Tibial nerve (tissue), 4 donors: ENCODE results near the gene SLC25A40. TPM values are rescaled to one million over a fixed set of nuclear protein-coding genes. Genes with fewer than 3 reads are reported as not detected.

Experiments used
- DNase-seq, 2 donors: peaks; one replicate each; pipeline ENCODE4 v3.0.0-alpha.2; 2019; ENCODE audit warnings: low spot score in 2 of 2
- H3K27ac ChIP-seq, 4 donors: fragments of 200-600 bp; sonication (generic) in 3 of 4; one replicate each; pipeline ENCODE4 v1.5.1; 2017 to 2019; ENCODE audit warnings: mild to moderate bottlenecking in 1 of 4
- H3K27me3 ChIP-seq, 2 donors: fragments of 200-600 bp; sonication (generic) in 1 of 2; one replicate each; pipeline versions ENCODE4 v1.5.1 to v1.6.0; 2017 to 2019
- H3K36me3 ChIP-seq, 3 donors: fragments of 200-600 bp; sonication (generic); one replicate each; pipeline ENCODE4 v1.5.1; 2018 to 2019
- H3K4me1 ChIP-seq, 4 donors: fragments of 200-600 bp; sonication (generic) in 3 of 4; one replicate each; pipeline ENCODE4 v1.5.1; 2017 to 2019
- H3K4me3 ChIP-seq, 4 donors: fragments of 200-600 bp; sonication (generic) in 3 of 4; one replicate each; pipeline ENCODE4 v1.5.1; 2017 to 2019; ENCODE audit warnings: mild to moderate bottlenecking in 1 of 4, moderate library complexity in 1 of 4
- H3K9me3 ChIP-seq, 4 donors: fragments of 200-600 bp; sonication (generic) in 3 of 4; one replicate each; pipeline ENCODE4 v1.5.1; 2017 to 2019
- CTCF ChIP-seq, 5 experiments: fragments of 200-600 bp in 3 of 5; fragments of 450-650 bp in 2 of 5; sonication (generic) in 3 of 5; IDR thresholded peaks; one replicate each; pipeline ENCODE4 v1.5.1; 2016 to 2019; ENCODE audit warnings: antibody characterized with exemption in 5 of 5, mild to moderate bottlenecking in 3 of 5, moderate library complexity in 2 of 5
- EP300 ChIP-seq, 2 donors: sonication (generic); formaldehyde crosslinking; IDR thresholded peaks; one replicate each; pipeline ENCODE4 v1.6.1; 2017; ENCODE audit warnings: antibody characterized with exemption in 2 of 2, mild to moderate bottlenecking in 1 of 2
- POLR2A ChIP-seq, 2 donors: fragments of 450-650 bp; IDR thresholded peaks; one replicate each; pipeline ENCODE4 v1.6.1; 2017; ENCODE audit warnings: antibody characterized with exemption in 2 of 2, mild to moderate bottlenecking in 2 of 2, moderate library complexity in 2 of 2
- WGBS, 2 donors: methylation state at CpG; one replicate each; pipeline ENCODE4 v1.1.5; 2018; 5-methylcytosine and 5-hydroxymethylcytosine counted together
- total RNA-seq, 4 donors: library from RNA; depleted of rRNA; stranded (reverse); fragments of >200 nt; gene quantifications; one replicate each; pipeline ENCODE4 v1.1.0, GENCODE V29; 2016

SLC25A40 gene
- total RNA-seq, 4 donors from 2014 or later = 11.8 to 32.1 (median 23.8) TPM

- Histone ChIP-seq H3K36me3 (peaks cover 0 to 51% (median 0%) of the 10 kb centered on the region in 3 donors), H3K27me3 (no peaks in the 10 kb centered on the region), H3K4me3 (no peak overlapping the region), H3K9me3 (peaks cover 0 to 41% (median 8%) of the 10 kb centered on the region in 4 donors), H3K27ac (no peak overlapping the region), H3K4me1 (no peaks in the 10 kb centered on the region)
- WGBS, 2 donors = 97 to 98% methylated on average over 2 of the region's 2 CpGs
- DNase-seq = no peak
- TF ChIP-seq CTCF (IDR thresholded peaks at IDR 0.05) (no peak), EP300 (IDR thresholded peaks at IDR 0.05) (no peak), POLR2A (IDR thresholded peaks at IDR 0.05) (no peak)
These were observed 10.1 kb downstream of the SLC25A40 start for GRCh38 chr7:87866089-87866488.

DNA sequence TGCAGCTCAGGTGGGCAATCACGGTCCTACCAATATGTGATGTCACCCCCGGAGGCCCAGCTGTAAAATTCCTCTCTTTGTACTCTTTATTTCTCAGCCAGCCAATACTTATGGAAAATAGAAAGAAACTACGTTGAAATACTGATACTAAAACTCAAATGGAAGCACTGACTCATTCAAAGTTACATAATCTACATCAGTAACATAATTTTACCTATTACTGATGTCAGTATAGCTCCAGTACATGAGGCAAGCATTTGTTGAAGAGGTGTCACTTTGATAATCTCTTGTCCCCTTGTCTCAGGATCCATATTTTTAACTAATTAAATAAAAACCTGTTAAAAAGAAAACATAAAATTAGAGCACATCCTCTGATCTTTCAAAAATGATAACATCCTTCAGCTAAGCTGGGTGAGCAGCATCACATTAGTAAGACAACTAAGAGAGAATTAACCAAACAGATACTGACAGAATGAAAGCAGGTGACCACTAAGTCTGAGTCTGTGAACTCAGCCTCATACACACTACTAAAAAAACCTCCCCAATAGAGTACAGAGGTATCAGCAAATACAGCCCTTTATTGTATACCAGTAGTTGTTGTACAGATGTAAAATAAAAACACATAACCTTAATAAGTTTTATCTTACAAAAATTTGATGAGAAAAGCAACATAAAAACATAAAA is 17.6 kb downstream of the SLC25A40 start:
- DNase-seq = no peak
- Histone ChIP-seq H3K9me3 (no peaks in the 10 kb centered on the region), H3K4me3 (no peak overlapping the region), H3K27ac (no peak overlapping the region), H3K27me3 (no peaks in the 10 kb centered on the region), H3K4me1 (no peaks in the 10 kb centered on the region), H3K36me3 (peaks cover 3 to 53% (median 14%) of the 10 kb centered on the region in 3 donors)
- TF ChIP-seq EP300 (IDR thresholded peaks at IDR 0.05) = no peak
- WGBS, 2 donors = 90 to 92% methylated on average over 3 of the region's 3 CpGs

- no peaks in the 10 kb centered on the region for H3K4me1 ChIP-seq
- no peak overlapping the region for H3K27ac ChIP-seq
- H3K9me3 ChIP-seq = no peaks in the 10 kb centered on the region
- no peak for DNase-seq
- no peak for TF ChIP-seq POLR2A (IDR thresholded peaks at IDR 0.05)
- H3K4me3 ChIP-seq = no peak overlapping the region
- no peaks in the 10 kb centered on the region for H3K27me3 ChIP-seq
- peaks cover 3 to 69% (median 8%) of the 10 kb centered on the region in 3 donors for H3K36me3 ChIP-seq
- 77 to 83% methylated on average over 1 of the region's 1 CpG for WGBS, 2 donors
These were observed 22.8 kb downstream of the SLC25A40 start for GRCh38 chr7:87853237-87853864.

DNA sequence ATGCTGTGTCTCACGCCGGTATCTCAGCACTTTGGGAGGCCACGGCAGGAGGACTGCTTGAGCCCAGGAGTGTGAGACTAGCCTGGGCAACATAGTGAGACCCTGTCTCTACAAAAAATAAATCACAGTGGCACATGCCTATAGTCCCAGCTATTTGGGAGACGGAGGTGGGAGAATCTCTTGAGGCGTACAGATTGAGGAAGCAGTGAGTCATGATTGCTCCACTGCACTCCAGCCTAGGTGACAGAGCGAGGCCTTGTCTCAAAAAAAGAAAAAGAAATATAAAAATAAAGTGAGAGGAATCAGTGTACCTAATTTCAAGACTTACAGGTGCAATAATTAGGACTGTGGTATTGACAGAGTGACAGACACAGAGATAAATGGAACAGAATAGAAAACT is 23.9 kb downstream of the SLC25A40 start:
- no peaks in the 10 kb centered on the region for H3K27me3 ChIP-seq
- no peak overlapping the region for H3K4me3 ChIP-seq
- no peaks in the 10 kb centered on the region for H3K4me1 ChIP-seq
- peaks cover 0 to 58% (median 0%) of the 10 kb centered on the region in 3 donors for H3K36me3 ChIP-seq
- no peaks in the 10 kb centered on the region for H3K9me3 ChIP-seq
- H3K27ac ChIP-seq = no peak overlapping the region
- DNase-seq = no peak
- 89 to 97% methylated on average over 6 of the region's 6 CpGs for WGBS, 2 donors
- no peak for TF ChIP-seq CTCF (IDR thresholded peaks at IDR 0.05)
- no peak for TF ChIP-seq POLR2A (IDR thresholded peaks at IDR 0.05)
- no peak for TF ChIP-seq EP300 (IDR thresholded peaks at IDR 0.05)

GRCh38 chr7:87850836-87851593 is 25.1 kb downstream of the SLC25A40 start:
- 74 to 76% methylated on average over 1 of the region's 1 CpG for WGBS, 2 donors
- Histone ChIP-seq H3K4me1 (no peaks in the 10 kb centered on the region), H3K4me3 (no peak overlapping the region), H3K27ac (no peak overlapping the region), H3K27me3 (no peaks in the 10 kb centered on the region), H3K9me3 (no peaks in the 10 kb centered on the region), H3K36me3 (peaks cover 0 to 58% (median 0%) of the 10 kb centered on the region in 3 donors)
- no peak for DNase-seq
- TF ChIP-seq POLR2A (IDR thresholded peaks at IDR 0.05) = no peak
- no peak for TF ChIP-seq EP300 (IDR thresholded peaks at IDR 0.05)
- no peak for TF ChIP-seq CTCF (IDR thresholded peaks at IDR 0.05)

- 43 to 90% methylated on average over 1 of the region's 1 CpG for WGBS, 2 donors
These were observed 38.6 kb downstream of the SLC25A40 start for GRCh38 chr7:87837597-87837996.

More at GRCh38 chr7:87837597-87837996, 38.6 kb downstream of the SLC25A40 start:
- Histone ChIP-seq H3K36me3 (peaks cover 0 to 22% (median 0%) of the 10 kb centered on the region in 3 donors), H3K4me1 (no peaks in the 10 kb centered on the region), H3K27me3 (no peaks in the 10 kb centered on the region), H3K4me3 (no peak overlapping the region), H3K27ac (no peak overlapping the region), H3K9me3 (no peaks in the 10 kb centered on the region)
- no peak for TF ChIP-seq CTCF (IDR thresholded peaks at IDR 0.05)
- no peak for TF ChIP-seq EP300 (IDR thresholded peaks at IDR 0.05)
- no peak for TF ChIP-seq POLR2A (IDR thresholded peaks at IDR 0.05)
- no peak for DNase-seq
